GM12874 (cell line): ENCODE results near the gene COL5A2.

ENCODE experiments used
- TF ChIP-seq, protein P1 (sequence below): IDR thresholded peaks from 2 replicates; pipeline ENCODE4 v1.5.1; 2011; ENCODE audit warnings: low read depth, mild to moderate bottlenecking, control low read depth, low read length, moderate library complexity; ENCODE audit not compliant: insufficient read depth

The COL5A2 gene

GRCh38 chr2:189022492-189022891 lies 157.1 kb downstream of the COL5A2 start:
- TF ChIP-seq, protein P1, sequence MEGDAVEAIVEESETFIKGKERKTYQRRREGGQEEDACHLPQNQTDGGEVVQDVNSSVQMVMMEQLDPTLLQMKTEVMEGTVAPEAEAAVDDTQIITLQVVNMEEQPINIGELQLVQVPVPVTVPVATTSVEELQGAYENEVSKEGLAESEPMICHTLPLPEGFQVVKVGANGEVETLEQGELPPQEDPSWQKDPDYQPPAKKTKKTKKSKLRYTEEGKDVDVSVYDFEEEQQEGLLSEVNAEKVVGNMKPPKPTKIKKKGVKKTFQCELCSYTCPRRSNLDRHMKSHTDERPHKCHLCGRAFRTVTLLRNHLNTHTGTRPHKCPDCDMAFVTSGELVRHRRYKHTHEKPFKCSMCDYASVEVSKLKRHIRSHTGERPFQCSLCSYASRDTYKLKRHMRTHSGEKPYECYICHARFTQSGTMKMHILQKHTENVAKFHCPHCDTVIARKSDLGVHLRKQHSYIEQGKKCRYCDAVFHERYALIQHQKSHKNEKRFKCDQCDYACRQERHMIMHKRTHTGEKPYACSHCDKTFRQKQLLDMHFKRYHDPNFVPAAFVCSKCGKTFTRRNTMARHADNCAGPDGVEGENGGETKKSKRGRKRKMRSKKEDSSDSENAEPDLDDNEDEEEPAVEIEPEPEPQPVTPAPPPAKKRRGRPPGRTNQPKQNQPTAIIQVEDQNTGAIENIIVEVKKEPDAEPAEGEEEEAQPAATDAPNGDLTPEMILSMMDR: no peak

DNA sequence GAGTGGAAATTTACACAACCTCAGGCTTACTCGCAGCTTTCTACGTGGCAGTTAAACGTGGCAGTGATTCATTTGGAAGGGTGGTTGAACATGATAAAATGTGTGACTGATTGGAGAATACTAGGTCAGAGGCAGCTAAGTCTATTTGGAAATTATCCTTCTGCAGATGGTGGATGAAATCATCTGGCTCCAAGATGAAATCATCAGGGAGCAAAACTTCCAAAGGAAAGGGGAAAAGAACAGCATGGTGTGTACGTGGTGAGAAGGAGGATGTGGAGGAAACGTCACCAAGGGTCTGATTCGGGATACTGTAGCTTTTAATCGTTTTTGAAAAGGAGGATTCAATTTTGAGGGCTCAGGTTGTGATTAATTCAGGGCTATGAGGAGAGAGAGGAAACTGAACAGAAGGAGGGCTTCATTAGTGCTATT lies 157.5 kb downstream of the COL5A2 start:
- TF ChIP-seq, protein P1: no peak

GRCh38 chr2:189020179-189020578 lies 159.4 kb downstream of the COL5A2 start:
- TF ChIP-seq, protein P1: no peak

- TF ChIP-seq, protein P1: no peak
Observed at GRCh38 chr2:189018631-189019030, 160.9 kb downstream of the COL5A2 start.

- TF ChIP-seq, protein P1: no peak
Observed at GRCh38 chr2:189016311-189016861, 163.2 kb downstream of the COL5A2 start.

GRCh38 chr2:189015359-189015758 lies 164.2 kb downstream of the COL5A2 start:
- TF ChIP-seq, protein P1: no peak

DNA sequence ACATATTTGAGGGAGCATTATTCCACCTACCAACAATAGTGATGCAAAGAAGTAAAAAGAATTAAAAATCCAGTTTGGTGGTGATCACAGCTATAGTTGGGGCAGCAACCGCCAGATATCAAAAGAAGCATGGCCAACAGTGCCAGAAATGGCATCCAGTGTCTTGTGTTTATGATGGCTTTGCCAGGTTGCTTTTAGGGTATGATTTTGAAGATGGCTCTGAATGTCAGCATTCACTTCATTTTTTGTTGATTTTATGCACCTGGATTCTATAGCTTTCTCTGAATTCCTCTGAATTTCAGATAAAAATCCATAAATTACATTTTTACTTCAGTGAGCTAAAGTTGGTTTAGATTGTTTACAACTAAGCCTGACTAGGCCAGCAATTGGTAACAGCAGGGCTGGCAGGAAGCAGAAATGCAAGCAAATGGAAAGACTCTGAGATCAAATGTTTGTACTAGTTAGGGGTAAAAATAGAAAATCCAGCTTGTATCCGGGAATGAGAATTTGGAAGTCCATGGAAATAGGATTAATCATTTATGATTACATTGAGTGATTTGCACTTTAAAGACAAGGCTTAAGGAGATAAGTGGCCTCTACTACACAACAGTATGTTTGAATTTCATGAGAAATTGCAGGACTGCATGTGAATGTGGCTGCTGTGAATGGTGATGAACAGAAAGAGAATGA lies 165.0 kb downstream of the COL5A2 start:
- TF ChIP-seq, protein P1: no peak
